Astrocyte of the spinal cord (primary cell): Measurements from ENCODE around the gene RAB27A.
A peak's percentile ranks its signal among the peaks of the same experiment; 100 is the strongest.

Source experiments
- DNase-seq: peaks from one replicate; pipeline ENCODE4 v3.0.0; 2011; ENCODE audit warnings: low read depth, low spot score
- H3K4me3 ChIP-seq: 2 replicates; pipeline ENCODE4 v1.5.1; 2011; ENCODE audit warnings: low read depth, mild to moderate bottlenecking, low read length, moderate library complexity
- in situ Hi-C: cut with HindIII; loops from 2 replicates; pipeline ENCODE4 v1.10.0; 2017; ENCODE audit warnings: low sequenced_read_pairs
- TF ChIP-seq, protein P1 (sequence below): IDR thresholded peaks from 2 replicates; pipeline ENCODE4 v1.5.1; 2012; ENCODE audit warnings: low read depth, mild to moderate bottlenecking, low read length, inconsistent platforms

RAB27A gene

GRCh38 chr15:55230953-55231352 lies 58.7 kb downstream of the RAB27A start:
- H3K4me3 ChIP-seq: no peak overlapping the region
- in situ Hi-C loops: no loop called here
- DNase-seq: no peak
- TF ChIP-seq, protein P1, sequence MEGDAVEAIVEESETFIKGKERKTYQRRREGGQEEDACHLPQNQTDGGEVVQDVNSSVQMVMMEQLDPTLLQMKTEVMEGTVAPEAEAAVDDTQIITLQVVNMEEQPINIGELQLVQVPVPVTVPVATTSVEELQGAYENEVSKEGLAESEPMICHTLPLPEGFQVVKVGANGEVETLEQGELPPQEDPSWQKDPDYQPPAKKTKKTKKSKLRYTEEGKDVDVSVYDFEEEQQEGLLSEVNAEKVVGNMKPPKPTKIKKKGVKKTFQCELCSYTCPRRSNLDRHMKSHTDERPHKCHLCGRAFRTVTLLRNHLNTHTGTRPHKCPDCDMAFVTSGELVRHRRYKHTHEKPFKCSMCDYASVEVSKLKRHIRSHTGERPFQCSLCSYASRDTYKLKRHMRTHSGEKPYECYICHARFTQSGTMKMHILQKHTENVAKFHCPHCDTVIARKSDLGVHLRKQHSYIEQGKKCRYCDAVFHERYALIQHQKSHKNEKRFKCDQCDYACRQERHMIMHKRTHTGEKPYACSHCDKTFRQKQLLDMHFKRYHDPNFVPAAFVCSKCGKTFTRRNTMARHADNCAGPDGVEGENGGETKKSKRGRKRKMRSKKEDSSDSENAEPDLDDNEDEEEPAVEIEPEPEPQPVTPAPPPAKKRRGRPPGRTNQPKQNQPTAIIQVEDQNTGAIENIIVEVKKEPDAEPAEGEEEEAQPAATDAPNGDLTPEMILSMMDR: no peak

DNA sequence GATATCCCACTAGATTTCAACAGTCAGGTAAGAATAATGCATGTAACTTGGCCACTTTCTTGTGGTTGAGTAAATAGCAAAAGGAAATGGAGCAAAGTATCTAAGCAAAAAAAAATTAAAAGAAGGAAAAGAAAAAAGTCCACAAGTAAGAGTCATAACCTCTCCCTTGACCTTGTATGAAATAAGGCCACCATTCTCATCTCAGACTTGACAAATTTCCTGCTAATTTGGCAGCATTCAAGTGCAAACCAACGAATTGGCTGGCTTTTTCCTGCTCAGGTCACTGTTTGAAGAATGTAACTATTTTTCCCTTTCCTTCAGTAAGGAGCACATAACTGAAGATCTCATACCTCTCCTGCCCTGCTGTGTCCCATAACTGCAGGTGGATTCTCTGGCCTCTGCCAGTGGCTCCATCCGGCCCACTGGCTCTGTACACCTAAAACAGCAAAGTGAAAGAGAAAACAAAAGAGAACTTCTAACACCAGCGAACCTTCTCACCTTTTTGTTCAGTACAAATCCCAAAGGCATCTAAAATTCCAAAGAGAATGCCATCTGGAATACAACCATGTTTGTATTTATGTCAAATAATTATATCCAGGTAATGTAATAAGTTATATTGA lies 59.5 kb downstream of the RAB27A start:
- peak; percentile 29 for DNase-seq
- TF ChIP-seq, protein P1: no peak
- no peak overlapping the region for H3K4me3 ChIP-seq
- in situ Hi-C loops: no loop called here

DNA sequence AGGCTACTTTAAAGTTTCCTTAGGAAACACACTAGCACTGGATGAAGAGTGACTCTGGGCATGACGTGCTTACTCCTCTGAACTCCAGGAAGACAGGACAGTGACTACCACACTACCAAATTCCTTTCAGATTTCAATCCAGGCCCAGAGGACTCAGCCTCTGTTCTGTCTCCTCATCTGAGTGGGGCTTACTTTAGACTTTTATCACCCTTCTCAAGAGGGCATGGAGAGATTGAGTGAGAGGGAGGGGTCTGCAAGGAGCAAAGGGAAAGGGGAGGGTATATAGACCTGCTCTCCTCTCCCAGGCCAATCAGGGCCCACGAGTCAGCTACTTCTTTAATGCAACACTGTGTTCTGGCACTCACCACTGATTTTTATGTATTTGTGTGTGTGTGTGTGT lies 63.5 kb downstream of the RAB27A start:
- in situ Hi-C loops: no loop called here

DNA sequence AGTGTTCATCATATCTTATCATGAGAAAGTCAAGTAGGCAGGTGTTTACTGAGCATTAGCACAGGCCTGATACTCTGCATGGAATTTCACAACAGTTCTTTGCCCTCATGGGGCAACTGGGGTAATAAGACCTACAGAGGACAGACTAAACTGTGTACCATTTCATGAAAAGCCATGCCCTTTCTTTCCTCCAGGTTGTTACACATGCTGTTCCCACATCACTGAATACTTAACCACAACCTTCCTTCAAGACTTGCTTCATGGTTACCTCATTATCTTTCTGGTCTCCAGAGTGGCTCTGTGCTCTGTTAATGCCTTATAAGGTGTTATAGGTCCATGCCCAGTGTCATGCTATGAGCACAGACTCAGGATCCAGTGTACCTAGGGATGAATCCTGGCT lies 64.7 kb downstream of the RAB27A start:
- H3K4me3 ChIP-seq: no peak overlapping the region
- in situ Hi-C loops: no loop called here
- TF ChIP-seq, protein P1: no peak
- no peak for DNase-seq

More for the DNA sequence above, 63.5 kb downstream of the RAB27A start:
- no peak overlapping the region for H3K4me3 ChIP-seq
- TF ChIP-seq, protein P1: no peak
- DNase-seq: no peak

DNA sequence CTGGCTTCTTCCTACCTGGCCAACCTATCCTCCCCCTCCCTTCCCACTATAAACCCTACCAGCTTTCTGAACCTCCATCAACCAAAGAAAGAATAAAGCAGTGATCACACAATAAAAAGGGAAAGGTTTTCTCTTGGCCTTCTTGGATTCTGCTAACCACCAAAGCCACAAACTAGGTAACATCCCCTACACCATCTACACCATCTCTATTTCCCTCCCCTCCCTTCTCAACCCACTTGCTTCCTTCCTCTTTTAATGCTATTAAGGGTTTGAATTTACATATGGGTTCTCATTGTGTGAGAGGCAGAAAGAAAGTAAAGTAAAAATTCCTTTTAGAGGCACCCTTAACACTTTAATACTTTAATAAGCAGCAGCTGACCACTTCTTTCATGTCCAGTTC lies 67.0 kb downstream of the RAB27A start:
- TF ChIP-seq, protein P1: no peak
- DNase-seq: no peak
- in situ Hi-C loops: no loop called here
- H3K4me3 ChIP-seq: no peak overlapping the region

DNA sequence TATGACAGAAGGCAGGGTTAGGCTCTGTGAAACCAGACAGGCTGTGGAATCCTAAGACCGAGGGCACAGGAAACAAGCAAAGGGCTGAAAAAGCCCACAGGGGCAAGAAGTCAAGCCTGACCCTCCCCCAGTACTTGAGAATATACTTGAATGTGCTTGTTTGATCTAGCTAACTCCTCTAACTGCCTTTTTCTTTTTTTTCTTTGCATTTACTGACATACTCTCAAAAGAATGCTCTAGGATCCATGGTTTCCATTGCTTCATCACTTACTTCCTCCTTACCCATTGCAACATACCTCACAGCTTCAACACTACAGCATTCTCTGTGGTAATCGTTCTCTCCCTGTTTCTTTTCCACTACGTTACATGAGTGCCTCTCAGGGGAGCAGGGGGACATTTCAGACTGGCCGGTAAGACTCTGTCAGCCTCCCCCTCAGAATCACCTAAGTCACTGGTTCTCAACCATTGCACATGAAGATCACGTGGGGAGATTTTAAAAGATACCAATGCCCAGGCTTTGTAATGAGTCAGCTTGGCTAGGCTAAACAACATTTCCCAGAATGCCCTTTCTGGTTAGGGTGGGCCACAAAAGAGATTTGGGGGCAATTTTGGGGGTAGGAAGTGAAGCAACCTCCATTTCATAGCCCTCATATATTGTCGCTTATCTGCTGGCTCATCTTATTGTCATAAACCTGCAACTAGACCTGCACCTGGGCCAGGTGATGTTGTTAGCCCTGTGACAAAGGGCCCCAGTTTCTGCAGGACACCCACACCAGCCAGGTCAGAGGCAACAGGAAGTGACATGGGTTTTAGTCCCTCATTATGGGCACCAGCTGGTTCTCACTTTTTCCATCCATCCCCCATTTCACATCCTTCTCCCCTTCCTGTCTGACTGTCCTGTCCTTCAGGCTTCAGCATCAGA lies 68.3 kb downstream of the RAB27A start:
- in situ Hi-C loops: no loop called here
- TF ChIP-seq, protein P1: no peak
- H3K4me3 ChIP-seq: no peak overlapping the region
- peak; percentile 86 for DNase-seq
